Non-pigmented ciliary epithelial cell (primary cell): ENCODE data around the gene MOCS1.
A peak's percentile ranks its signal among the peaks of the same experiment; 100 is the strongest.
"Not testable (repeated sequence)": the region's sequence is repeated elsewhere in the genome, so short reads cannot be mapped to it uniquely, and the experiment has no call there.

Experiments
- DNase-seq: peaks from one replicate; pipeline ENCODE4 v3.0.0-alpha.2; 2010; ENCODE audit warnings: low read depth

Gene MOCS1

DNA sequence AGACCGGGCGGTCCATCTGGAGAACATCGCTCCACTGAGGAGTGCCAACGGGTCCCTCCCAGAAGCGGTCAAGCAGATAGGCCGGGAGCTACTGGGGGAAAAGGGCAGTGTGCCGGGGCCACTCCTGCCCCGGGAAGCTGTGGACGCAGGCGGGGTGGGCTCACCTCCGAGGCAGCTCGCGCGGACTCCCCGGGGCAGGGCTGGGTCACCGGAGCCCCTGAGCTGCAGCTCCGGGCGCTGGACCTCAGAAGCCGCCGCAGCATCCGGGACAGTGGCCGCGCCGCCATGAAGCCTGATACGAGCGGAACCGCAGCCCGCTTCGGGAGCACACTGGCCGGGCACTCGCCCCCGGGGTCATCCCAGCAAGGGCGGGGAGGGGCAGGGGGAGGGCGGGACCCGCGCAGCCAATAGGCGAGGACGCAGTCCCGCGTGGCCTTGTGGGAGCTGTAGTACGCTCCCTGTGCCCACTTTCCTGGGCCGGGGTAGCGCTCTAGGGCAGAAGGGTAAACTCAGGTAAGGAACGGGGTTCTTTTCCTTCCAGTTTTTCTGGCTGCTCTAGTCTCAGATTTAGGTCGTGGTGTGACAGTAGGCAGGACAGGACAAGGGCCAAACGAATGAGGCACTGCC lies at the start of gene MOCS1:
Gene MOCS1, minus strand, starts transcription at position 332 of the 627 bp plus-strand sequence. Its CDS starts 45 bp downstream, at position 287.
- DNase-seq, result no peak

GRCh38 chr6:39984051-39984450 lies 49.8 kb upstream of the MOCS1 start:
- DNase-seq, result no peak

GRCh38 chr6:39983193-39983592 lies 48.9 kb upstream of the MOCS1 start:
- no peak for DNase-seq

- no peak for DNase-seq
Measured at GRCh38 chr6:39982720-39983119, 48.5 kb upstream of the MOCS1 start.

DNA sequence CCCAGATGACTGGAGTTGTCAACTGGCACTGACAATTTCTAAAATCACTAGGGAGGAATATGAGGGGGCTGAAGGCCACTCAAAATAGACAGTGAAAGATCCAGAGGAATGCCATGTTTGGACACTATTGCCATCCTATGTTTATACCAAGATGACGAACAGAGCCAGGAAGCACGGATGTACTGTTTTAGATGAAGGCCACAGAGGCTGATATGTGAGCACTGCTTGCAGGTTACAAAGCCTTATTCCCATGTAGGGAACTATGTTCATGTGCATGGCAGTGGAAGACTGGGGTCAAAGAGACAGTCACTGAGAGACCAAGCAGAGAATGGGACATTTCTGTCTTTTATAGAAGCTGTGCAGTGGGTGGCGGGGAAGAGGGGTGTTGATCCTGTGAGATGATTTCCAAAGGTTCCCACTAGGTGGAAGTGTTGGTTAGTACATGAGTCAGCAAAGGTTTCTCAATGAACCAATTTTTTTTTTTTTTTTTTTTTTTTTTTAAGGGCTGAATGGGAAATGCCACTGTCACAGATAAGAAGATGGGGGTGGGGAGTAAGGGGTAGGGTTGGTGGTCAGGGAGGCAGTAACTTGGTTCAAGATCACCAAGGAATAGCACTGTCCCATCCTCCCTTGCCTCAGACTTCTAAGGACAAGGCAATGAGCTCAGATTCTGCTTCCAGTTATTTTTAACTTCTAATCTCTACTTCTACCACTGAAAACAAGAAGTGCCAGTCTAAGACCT lies 46.7 kb upstream of the MOCS1 start:
- DNase-seq, result peak; percentile 15

GRCh38 chr6:39979461-39980328 lies 45.4 kb upstream of the MOCS1 start:
- no peak for DNase-seq

- no peak for DNase-seq
Measured at GRCh38 chr6:39978240-39978639, 44.0 kb upstream of the MOCS1 start.

- DNase-seq, result no peak
Measured at GRCh38 chr6:39973661-39974060, 39.4 kb upstream of the MOCS1 start.

DNA sequence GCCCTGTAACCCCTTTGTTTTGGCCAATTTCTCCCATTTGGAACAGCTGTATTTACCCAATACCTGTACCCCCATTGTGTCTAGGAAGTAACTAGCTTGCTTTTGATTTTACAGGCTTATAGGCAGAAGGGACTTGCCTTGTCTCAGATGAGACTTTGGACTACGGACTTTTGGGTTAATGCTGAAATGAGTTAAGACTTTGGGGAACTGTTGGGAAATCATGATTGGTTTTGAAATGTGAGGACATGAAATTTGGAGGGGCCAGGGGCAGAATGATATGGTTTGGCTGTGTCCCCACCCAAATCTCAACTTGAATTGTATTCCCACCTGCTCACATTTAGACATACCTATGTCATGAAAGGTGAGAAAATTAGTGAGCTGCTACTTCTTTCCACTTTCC lies 38.5 kb upstream of the MOCS1 start:
- DNase-seq, result not testable (repeated sequence)

- not testable (repeated sequence) for DNase-seq
Measured at GRCh38 chr6:39971131-39971530, 36.9 kb upstream of the MOCS1 start.

GRCh38 chr6:39965751-39966150 lies 31.5 kb upstream of the MOCS1 start:
- DNase-seq, result no peak

DNA sequence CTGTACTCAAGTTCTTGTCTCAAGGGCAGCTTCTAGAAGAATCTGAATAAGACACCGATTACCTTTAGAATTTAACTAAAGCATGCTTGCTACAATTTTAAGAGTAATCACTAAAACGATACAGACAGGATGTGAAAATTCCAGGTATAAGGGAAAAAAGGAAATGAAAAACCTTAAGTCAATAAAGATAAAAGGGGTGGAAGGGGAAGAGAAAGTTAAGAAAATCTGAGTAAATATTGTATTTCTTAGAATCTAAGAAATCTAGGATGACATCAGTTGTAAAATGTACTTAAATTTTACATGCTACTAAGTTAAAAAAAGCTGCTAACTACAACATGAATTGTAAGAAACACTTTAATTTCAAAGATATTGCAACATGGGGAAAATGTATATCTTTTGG lies 30.3 kb upstream of the MOCS1 start:
- no peak for DNase-seq

DNA sequence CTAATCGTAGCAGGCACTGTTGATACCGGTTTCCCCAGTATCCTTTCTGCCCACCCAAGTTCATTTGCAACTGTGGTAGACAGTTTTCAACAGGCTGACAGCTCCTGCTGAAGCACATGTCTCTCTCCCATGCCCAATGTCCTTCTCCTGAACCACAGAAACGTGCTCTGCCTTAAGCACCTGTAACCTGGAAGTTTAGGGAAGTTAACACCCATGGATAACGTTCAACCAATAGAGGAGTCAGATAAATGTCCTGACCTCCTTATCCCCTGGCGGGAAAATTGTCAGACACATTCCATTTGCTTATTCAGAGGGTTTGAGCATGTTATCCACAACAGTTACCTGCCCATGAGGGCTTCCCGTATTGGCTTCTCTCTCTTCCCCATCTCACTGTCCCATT lies 29.8 kb upstream of the MOCS1 start:
- DNase-seq, result no peak

- peak; percentile 8 for DNase-seq
Measured at GRCh38 chr6:39962831-39963230, 28.6 kb upstream of the MOCS1 start.

- DNase-seq, result peak; percentile 11
Measured at GRCh38 chr6:39961178-39961577, 26.9 kb upstream of the MOCS1 start.

- no peak for DNase-seq
Measured at GRCh38 chr6:39958947-39959346, 24.7 kb upstream of the MOCS1 start.

- DNase-seq, result peak; percentile 41
Measured at GRCh38 chr6:39956936-39957335, 22.7 kb upstream of the MOCS1 start.

- no peak for DNase-seq
Measured at GRCh38 chr6:39953076-39953618, 18.9 kb upstream of the MOCS1 start.

GRCh38 chr6:39952167-39952566 lies 17.9 kb upstream of the MOCS1 start:
- no peak for DNase-seq

DNA sequence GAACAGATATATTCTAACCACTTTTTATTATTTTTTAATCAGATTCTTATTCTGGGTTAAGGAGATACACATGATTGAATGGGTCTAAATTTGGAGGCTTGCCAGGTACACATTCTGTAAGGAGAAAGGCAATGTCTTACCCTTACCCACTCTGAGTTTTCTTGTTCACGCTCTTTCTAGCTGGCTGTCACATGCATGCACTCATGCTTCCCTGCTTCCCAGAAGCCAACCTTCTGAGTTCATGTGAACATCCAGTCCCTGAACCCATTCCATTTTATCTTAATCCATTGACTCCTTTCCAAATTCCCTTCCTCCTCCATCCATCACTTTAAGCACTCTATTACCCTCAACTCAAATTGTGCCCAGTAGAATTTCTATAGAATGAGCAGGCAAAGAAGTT lies 17.5 kb upstream of the MOCS1 start:
- DNase-seq, result no peak

GRCh38 chr6:39951191-39951590 lies 16.9 kb upstream of the MOCS1 start:
- DNase-seq, result no peak

GRCh38 chr6:39950125-39950720 lies 16.0 kb upstream of the MOCS1 start:
- DNase-seq, result no peak
